IPS-20b (cell line): ENCODE data around the gene APOO.

ENCODE experiments used
- H3K27ac ChIP-seq: one replicate; pipeline ENCODE4 v1.5.1; 2013; ENCODE audit warnings: low read length
- H3K27me3 ChIP-seq: 2 replicates; pipeline ENCODE4 v1.6.1; 2013; ENCODE audit warnings: mild to moderate bottlenecking, low read length, inconsistent platforms; ENCODE audit not compliant: insufficient read depth
- H3K36me3 ChIP-seq: 2 replicates; pipeline ENCODE4 v1.6.1; 2013; ENCODE audit warnings: low read depth, mild to moderate bottlenecking, inconsistent platforms, low read length, moderate library complexity; ENCODE audit not compliant: insufficient read depth
- H3K4me1 ChIP-seq: 2 replicates; pipeline ENCODE4 v1.6.1; 2013; ENCODE audit warnings: mild to moderate bottlenecking, control low read depth, inconsistent platforms, low read length, moderate library complexity; ENCODE audit not compliant: insufficient read depth
- H3K4me3 ChIP-seq: 2 replicates; pipeline ENCODE4 v1.5.1; 2013; ENCODE audit warnings: mild to moderate bottlenecking, low read length, inconsistent platforms
- H3K9ac ChIP-seq: 2 replicates; pipeline ENCODE4 v1.6.1; 2013; ENCODE audit warnings: low read depth, mild to moderate bottlenecking, inconsistent platforms, low read length, moderate library complexity
- H3K9me3 ChIP-seq: 2 replicates; pipeline ENCODE4 v1.6.1; 2013; ENCODE audit warnings: mild to moderate bottlenecking, low read depth, low read length, inconsistent platforms; ENCODE audit not compliant: insufficient read depth

The APOO gene

DNA sequence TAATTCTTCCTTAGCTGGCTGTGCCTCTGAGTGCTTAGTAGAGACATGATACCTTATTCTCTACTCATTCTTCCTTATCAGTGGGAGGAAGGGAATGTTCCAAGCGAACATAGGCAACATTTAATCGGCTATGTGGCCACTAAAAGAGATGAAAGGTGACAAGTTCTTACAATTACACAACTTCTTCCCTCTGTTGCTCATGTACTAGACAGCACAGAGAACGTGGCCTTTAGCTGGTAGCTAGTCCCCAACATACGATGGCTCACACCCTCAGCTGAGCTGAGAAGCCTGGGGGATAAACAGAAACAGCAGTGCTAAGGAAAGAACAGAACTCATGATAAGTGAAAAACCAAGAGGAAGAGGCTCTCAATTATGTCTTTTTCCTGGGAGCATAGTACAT is 52.2 kb downstream of the APOO start:
- H3K27ac ChIP-seq: no peak overlapping the region
- H3K4me3 ChIP-seq: no peak overlapping the region
- H3K9ac ChIP-seq: no peak overlapping the region
- 0 out of 2 replicates have a peak, but pooled peaks cover 5% of the 10 kb centered on the region for H3K36me3 ChIP-seq
- no peaks in the 10 kb centered on the region for H3K27me3 ChIP-seq
- H3K9me3 ChIP-seq: no peaks in the 10 kb centered on the region
- H3K4me1 ChIP-seq: no peaks in the 10 kb centered on the region

DNA sequence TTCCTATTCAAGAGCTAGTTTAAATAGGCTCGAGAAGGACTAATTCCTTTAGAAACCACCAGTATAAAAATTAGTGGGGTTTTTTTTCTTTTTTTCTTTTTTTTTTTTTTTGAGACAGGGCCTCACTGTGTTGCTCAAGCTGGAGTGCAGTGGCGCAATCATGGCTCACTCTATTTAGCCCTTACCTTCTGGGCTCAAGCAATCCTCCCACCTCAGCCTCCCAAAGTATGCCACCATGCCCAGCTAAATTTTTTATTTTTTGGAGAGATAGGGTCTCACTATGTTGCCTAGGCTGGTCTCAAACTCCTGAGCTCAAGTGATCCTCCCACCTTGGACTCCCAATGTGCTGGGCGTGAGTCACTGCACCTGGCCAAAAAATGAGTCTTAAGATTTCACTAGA is 52.8 kb downstream of the APOO start:
- no peak overlapping the region for H3K9ac ChIP-seq
- 0 out of 2 replicates have a peak, but pooled peaks cover 5% of the 10 kb centered on the region for H3K36me3 ChIP-seq
- no peaks in the 10 kb centered on the region for H3K4me1 ChIP-seq
- H3K27me3 ChIP-seq: no peaks in the 10 kb centered on the region
- H3K4me3 ChIP-seq: no peak overlapping the region
- no peak overlapping the region for H3K27ac ChIP-seq
- H3K9me3 ChIP-seq: no peaks in the 10 kb centered on the region

DNA sequence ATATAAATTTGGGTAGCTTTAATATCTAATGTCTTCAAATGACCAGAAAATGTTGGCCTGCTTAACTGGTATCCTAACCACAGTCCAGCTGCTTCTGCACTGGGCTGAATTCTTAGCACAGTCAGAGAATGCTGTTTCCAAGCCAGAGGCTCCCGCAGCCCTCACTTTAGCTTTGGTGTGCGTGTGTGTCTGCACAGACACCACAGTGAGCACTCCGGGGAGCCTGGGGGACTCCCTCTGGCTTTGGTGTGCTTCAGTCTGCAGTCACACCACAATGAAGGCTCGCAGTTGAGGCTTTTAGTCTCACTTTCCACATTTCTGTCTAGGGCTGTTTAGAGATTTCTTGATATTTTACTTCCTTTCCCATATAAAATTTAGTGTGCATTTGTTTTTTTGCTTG is 53.6 kb downstream of the APOO start:
- 0 out of 2 replicates have a peak, but pooled peaks cover 5% of the 10 kb centered on the region for H3K36me3 ChIP-seq
- H3K27me3 ChIP-seq: no peaks in the 10 kb centered on the region
- H3K9ac ChIP-seq: no peak overlapping the region
- no peak overlapping the region for H3K4me3 ChIP-seq
- H3K27ac ChIP-seq: no peak overlapping the region
- no peaks in the 10 kb centered on the region for H3K4me1 ChIP-seq
- no peaks in the 10 kb centered on the region for H3K9me3 ChIP-seq

DNA sequence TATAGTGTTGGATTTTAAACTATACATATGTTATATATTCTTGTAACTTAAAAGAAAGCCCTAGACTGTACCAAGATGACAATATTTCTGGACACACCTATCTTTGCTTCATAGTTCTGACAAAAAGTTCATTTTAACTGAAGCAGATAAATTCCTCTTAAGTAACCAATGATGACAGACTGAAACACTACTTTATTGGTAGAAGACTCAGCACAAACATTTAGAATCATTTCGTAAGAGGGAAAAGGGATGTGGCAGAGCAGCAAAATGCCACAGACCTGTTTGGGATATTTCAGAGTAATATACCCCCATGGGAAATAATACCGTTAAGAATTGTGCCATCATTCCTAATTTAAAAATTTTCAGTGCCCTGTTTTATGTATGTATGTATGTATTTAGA is 56.2 kb downstream of the APOO start:
- H3K36me3 ChIP-seq: no peaks in the 10 kb centered on the region
- H3K4me3 ChIP-seq: no peak overlapping the region
- H3K27ac ChIP-seq: no peak overlapping the region
- H3K9ac ChIP-seq: no peak overlapping the region
- H3K4me1 ChIP-seq: no peaks in the 10 kb centered on the region
- no peaks in the 10 kb centered on the region for H3K27me3 ChIP-seq
- H3K9me3 ChIP-seq: no peaks in the 10 kb centered on the region

DNA sequence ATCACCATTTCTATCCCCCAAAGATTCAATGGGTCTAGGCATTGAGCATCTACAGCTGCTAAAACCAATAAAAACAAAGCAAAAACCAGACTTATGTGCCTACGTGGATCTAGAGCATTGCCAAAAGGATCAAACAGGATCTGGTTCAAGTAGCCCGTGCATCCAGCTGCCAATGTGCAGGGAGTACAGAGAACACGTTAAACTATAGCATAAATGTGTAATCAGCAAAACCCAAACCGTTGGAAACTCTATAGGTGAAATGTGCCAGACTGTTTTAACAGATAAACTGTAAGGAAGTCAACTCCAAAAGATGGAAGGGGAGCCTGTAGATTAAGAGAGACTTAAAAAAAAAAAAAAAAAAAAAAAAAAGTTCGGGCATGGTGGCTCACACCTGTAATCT is 58.5 kb downstream of the APOO start:
- Histone ChIP-seq H3K27ac (no peak overlapping the region), H3K4me3 (no peak overlapping the region), H3K36me3 (no peaks in the 10 kb centered on the region), H3K9me3 (no peaks in the 10 kb centered on the region), H3K4me1 (no peaks in the 10 kb centered on the region), H3K27me3 (no peaks in the 10 kb centered on the region), H3K9ac (no peak overlapping the region)

GRCh38 chrX:23845351-23845817 is 62.4 kb downstream of the APOO start:
- Histone ChIP-seq H3K27me3 (no peaks in the 10 kb centered on the region), H3K36me3 (no peaks in the 10 kb centered on the region), H3K27ac (peak overlapping the region; percentile 5), H3K4me1 (peaks cover 5% of the 10 kb centered on the region; the same call in 1 of the 2 replicates), H3K9me3 (no peaks in the 10 kb centered on the region), H3K4me3 (no peak overlapping the region), H3K9ac (no peak overlapping the region)

GRCh38 chrX:23844502-23845138 is 63.1 kb downstream of the APOO start:
- Histone ChIP-seq H3K4me3 (no peak overlapping the region), H3K4me1 (peaks cover 5% of the 10 kb centered on the region; the same call in 1 of the 2 replicates), H3K36me3 (no peaks in the 10 kb centered on the region), H3K27ac (no peak overlapping the region), H3K27me3 (no peaks in the 10 kb centered on the region), H3K9ac (no peak overlapping the region), H3K9me3 (no peaks in the 10 kb centered on the region)

DNA sequence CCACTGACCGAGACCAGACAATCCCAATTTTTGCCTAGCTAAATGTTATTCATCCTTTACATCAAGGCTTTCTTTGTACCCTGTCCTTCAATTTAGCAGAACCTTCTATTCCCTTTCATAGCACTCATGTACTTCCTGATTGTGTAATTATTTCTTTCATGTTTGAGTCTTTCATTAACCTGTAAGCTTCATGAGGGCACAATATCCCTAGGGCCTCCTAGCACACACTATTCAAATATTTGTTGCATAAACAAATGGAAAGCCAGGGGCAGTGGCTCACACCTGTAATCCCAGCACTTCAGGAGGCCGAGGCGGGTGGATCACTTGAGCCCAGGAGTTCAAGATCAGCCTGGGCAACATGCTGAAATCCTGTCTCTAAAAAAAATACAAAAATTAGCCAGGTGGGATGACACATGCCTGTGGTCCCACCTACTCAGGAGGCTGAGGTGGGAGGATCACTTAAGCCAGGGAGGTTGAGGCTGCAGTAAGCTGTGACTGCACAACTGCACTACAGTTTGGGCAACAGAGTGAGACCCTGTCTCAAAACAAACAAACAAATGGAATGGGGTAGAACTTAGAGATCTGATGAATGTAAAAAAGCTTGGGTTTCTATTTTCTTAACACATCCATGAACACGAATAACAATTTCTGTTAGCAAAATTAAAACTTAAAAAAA is 65.8 kb downstream of the APOO start:
- no peaks in the 10 kb centered on the region for H3K36me3 ChIP-seq
- no peaks in the 10 kb centered on the region for H3K27me3 ChIP-seq
- H3K9ac ChIP-seq: no peak overlapping the region
- no peak overlapping the region for H3K27ac ChIP-seq
- no peak overlapping the region for H3K4me3 ChIP-seq
- no peaks in the 10 kb centered on the region for H3K9me3 ChIP-seq
- H3K4me1 ChIP-seq: peaks cover 5% of the 10 kb centered on the region; the same call in 1 of the 2 replicates

DNA sequence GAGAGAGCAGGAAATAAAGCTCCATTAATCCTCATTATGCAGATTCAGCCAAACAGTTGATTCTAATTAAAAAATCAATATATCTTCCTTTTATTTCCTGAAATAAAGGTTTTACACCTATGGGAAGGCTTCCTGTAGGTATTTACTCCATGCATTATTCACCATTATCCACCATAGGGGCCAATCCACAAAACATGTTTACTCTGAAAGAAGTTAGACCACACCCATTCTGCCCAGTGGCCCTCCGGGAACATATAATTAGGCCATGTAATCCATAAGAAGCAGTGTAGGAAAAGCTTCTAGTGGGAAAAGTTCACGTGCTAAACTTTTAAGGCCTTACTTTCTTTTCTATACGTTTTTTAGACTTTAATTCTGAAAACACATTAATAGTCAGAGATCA is 67.1 kb downstream of the APOO start:
- Histone ChIP-seq H3K4me1 (peaks cover 5% of the 10 kb centered on the region; the same call in 1 of the 2 replicates), H3K36me3 (no peaks in the 10 kb centered on the region), H3K27ac (no peak overlapping the region), H3K4me3 (no peak overlapping the region), H3K9me3 (no peaks in the 10 kb centered on the region), H3K9ac (no peak overlapping the region), H3K27me3 (no peaks in the 10 kb centered on the region)

GRCh38 chrX:23838953-23839352 is 68.8 kb downstream of the APOO start:
- Histone ChIP-seq H3K36me3 (no peaks in the 10 kb centered on the region), H3K27me3 (no peaks in the 10 kb centered on the region), H3K9me3 (no peaks in the 10 kb centered on the region), H3K4me1 (peaks cover 5% of the 10 kb centered on the region; the same call in 1 of the 2 replicates), H3K27ac (no peak overlapping the region), H3K9ac (no peak overlapping the region), H3K4me3 (no peak overlapping the region)

- Histone ChIP-seq H3K36me3 (no peaks in the 10 kb centered on the region), H3K9me3 (no peaks in the 10 kb centered on the region), H3K4me1 (no peaks in the 10 kb centered on the region), H3K27ac (no peak overlapping the region), H3K4me3 (no peak overlapping the region), H3K9ac (no peak overlapping the region), H3K27me3 (no peaks in the 10 kb centered on the region)
Observed at GRCh38 chrX:23832721-23833120, 75.0 kb downstream of the APOO start.

GRCh38 chrX:23828881-23829280 is 78.9 kb downstream of the APOO start:
- H3K9me3 ChIP-seq: no peaks in the 10 kb centered on the region

More at GRCh38 chrX:23828881-23829280, 78.9 kb downstream of the APOO start:
- Histone ChIP-seq H3K36me3 (no peaks in the 10 kb centered on the region), H3K4me3 (no peak overlapping the region), H3K4me1 (no peaks in the 10 kb centered on the region), H3K27ac (no peak overlapping the region), H3K27me3 (no peaks in the 10 kb centered on the region), H3K9ac (no peak overlapping the region)
